H1 (cell line): ENCODE measurements around the gene SORL1-AS1.

Experiments
- BCL11A ChIP-seq, 2 experiments: IDR thresholded peaks; one replicate each; pipeline ENCODE4 v1.6.1; 2011; ENCODE audit warnings: low read depth in 2 of 2, low read length in 2 of 2, mild to moderate bottlenecking in 2 of 2
- CTCF ChIP-seq, 3 experiments: IDR thresholded peaks; 1 replicate in 2 of 3; 2 replicates in 1 of 3; pipeline versions ENCODE4 v1.5.1 to v1.6.1; 2011; ENCODE audit warnings: low read length in 3 of 3, mild to moderate bottlenecking in 3 of 3, inconsistent platforms in 2 of 3, low read depth in 1 of 3, moderate library complexity in 1 of 3; ENCODE audit not compliant: insufficient read depth in 1 of 3; ENCODE audit errors: control extremely low read depth in 1 of 3
- RFX5 ChIP-seq: IDR thresholded peaks from 2 replicates; pipeline ENCODE4 v1.6.1; 2011; ENCODE audit warnings: low read depth, low read length, improper control_type of control experiment, borderline replicate concordance
- TAF7 ChIP-seq: optimal IDR thresholded peaks from 2 replicates; pipeline ENCODE3; 2011; ENCODE audit warnings: low read depth, mild to moderate bottlenecking, inconsistent platforms, low read length, moderate library complexity, borderline replicate concordance
- YY1 ChIP-seq: IDR thresholded peaks from 2 replicates; pipeline ENCODE4 v1.6.1; 2011; ENCODE audit warnings: low read depth, mild to moderate bottlenecking, low read length

The SORL1-AS1 gene

GRCh38 chr11:121420398-121420797 lies 32.4 kb downstream of the SORL1-AS1 start (continued):
- TF ChIP-seq CTCF (IDR thresholded peaks at IDR 0.05; ENCODE audit: control extremely low read depth in 1 of 3, insufficient read depth in 1 of 3, low read depth in 1 of 3, low read length in 3 of 3) (no peak), BCL11A (IDR thresholded peaks at IDR 0.05; ENCODE audit: low read depth in 2 of 2, low read length in 2 of 2) (no peak), TAF7 (no peak), RFX5 (no peak), YY1 (no peak)
